A549 treated with Mapracorat at 1 μM for 4 hours (cell line): ENCODE data around the gene RHOXF2. TPM values are rescaled to one million over a fixed set of nuclear protein-coding genes. Genes with fewer than 3 reads are reported as not detected.

ENCODE experiments used
- total RNA-seq: library from RNA; stranded (reverse); fragments of 200-300 nt; extraction: Qiagen RNA extraction; gene quantifications from 5 replicates; pipeline ENCODE4 v1.2.3, GENCODE V29; 2022

The RHOXF2 gene
- not detected in 5 replicates for total RNA-seq

GRCh38 chrX:120158313-120158712 is at the start of gene RHOXF2:
TSS of gene RHOXF2 (plus strand) at chrX:120158613. CDS start at chrX:120158751, 138 bp downstream.

GRCh38 chrX:120115438-120115963 is 42.9 kb upstream of the RHOXF2 start, which contains the start of gene RHOXF1:
TSS of gene RHOXF1 (minus strand) at chrX:120115913. CDS start at chrX:120115862, 51 bp downstream.

Other genes with a start within 250 kb of the RHOXF2 start
- 6.9 to 7.8 TPM (median 7.1 TPM) in 5 replicates for gene NKAP, start 214.9 kb upstream of the RHOXF2 start, total RNA-seq
- gene RHOXF2B, start 80.9 kb upstream of the RHOXF2 start, total RNA-seq: not detected in 5 replicates
- gene RHOXF1, start 42.7 kb upstream of the RHOXF2 start, total RNA-seq: not detected in 5 replicates
- 8.1 to 12.4 TPM (median 10.9 TPM) in 5 replicates for gene ZBTB33, start 92.2 kb downstream of the RHOXF2 start, total RNA-seq
- gene TMEM255A, start 152.8 kb downstream of the RHOXF2 start, total RNA-seq: 0.15 to 0.39 TPM (median 0.28 TPM) in 5 replicates
- gene ATP1B4, start 203.5 kb downstream of the RHOXF2 start, total RNA-seq: 0.04 TPM in 2 of 5 replicates, not detected in the others